ENCODE measurements around the gene APOA1.

GRCh38 chr11:116791002-116791812, 46.2 kb downstream of the APOA1 start:
- TF ChIP-seq, protein P1, sequence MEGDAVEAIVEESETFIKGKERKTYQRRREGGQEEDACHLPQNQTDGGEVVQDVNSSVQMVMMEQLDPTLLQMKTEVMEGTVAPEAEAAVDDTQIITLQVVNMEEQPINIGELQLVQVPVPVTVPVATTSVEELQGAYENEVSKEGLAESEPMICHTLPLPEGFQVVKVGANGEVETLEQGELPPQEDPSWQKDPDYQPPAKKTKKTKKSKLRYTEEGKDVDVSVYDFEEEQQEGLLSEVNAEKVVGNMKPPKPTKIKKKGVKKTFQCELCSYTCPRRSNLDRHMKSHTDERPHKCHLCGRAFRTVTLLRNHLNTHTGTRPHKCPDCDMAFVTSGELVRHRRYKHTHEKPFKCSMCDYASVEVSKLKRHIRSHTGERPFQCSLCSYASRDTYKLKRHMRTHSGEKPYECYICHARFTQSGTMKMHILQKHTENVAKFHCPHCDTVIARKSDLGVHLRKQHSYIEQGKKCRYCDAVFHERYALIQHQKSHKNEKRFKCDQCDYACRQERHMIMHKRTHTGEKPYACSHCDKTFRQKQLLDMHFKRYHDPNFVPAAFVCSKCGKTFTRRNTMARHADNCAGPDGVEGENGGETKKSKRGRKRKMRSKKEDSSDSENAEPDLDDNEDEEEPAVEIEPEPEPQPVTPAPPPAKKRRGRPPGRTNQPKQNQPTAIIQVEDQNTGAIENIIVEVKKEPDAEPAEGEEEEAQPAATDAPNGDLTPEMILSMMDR (IDR thresholded peaks at IDR 0.05), result peak; percentile 80
- no peak for TF ChIP-seq EZH2 (IDR thresholded peaks at IDR 0.05; ENCODE audit: borderline replicate concordance, insufficient read depth, low read depth, low read length, poor library complexity, severe bottlenecking)
